ENCODE measurements around the gene PPP1CA. TPM values are rescaled to one million over a fixed set of nuclear protein-coding genes. Genes with fewer than 3 reads are reported as not detected.
A peak's percentile ranks its signal among the peaks of the same experiment; 100 is the strongest.

Gene PPP1CA
- total RNA-seq, 1 donor from 2014 or later = 163 TPM

GRCh38 chr11:67445515-67445914 is 43.9 kb upstream of the PPP1CA start:
- no peaks in the 10 kb centered on the region for H3K36me3 Mint-ChIP-seq (ENCODE audit: unreplicated experiment)
- no peak overlapping the region for H3K27ac Mint-ChIP-seq (ENCODE audit: unreplicated experiment)
- H3K9me3 Mint-ChIP-seq (ENCODE audit: unreplicated experiment) = peaks cover 5% of the 10 kb centered on the region
- TF ChIP-seq CTCF (IDR thresholded peaks at IDR 0.05; ENCODE audit: partially characterized antibody, unreplicated experiment) = no peak
- no peak for DNase-seq
- peaks cover 4% of the 10 kb centered on the region for H3K4me1 Mint-ChIP-seq (ENCODE audit: low read depth, unreplicated experiment)
- H3K4me3 Mint-ChIP-seq (ENCODE audit: unreplicated experiment) = no peak overlapping the region
- H3K27me3 Mint-ChIP-seq (ENCODE audit: unreplicated experiment) = peaks cover 19% of the 10 kb centered on the region

- no peak for TF ChIP-seq CTCF (IDR thresholded peaks at IDR 0.05; ENCODE audit: partially characterized antibody, unreplicated experiment)
- Mint-ChIP-seq H3K9me3 (ENCODE audit: unreplicated experiment) (peaks cover 2% of the 10 kb centered on the region), H3K4me1 (ENCODE audit: low read depth, unreplicated experiment) (peaks cover 2% of the 10 kb centered on the region), H3K36me3 (ENCODE audit: unreplicated experiment) (no peaks in the 10 kb centered on the region), H3K27ac (ENCODE audit: unreplicated experiment) (peak overlapping the region; percentile 28), H3K4me3 (ENCODE audit: unreplicated experiment) (peak overlapping the region; percentile 87), H3K27me3 (ENCODE audit: unreplicated experiment) (peaks cover 16% of the 10 kb centered on the region)
- no peak for DNase-seq
Observed at GRCh38 chr11:67442504-67443404, 41.1 kb upstream of the PPP1CA start.

GRCh38 chr11:67441731-67442351 is 40.2 kb upstream of the PPP1CA start:
- Mint-ChIP-seq H3K27me3 (ENCODE audit: unreplicated experiment) (peaks cover 16% of the 10 kb centered on the region), H3K4me3 (ENCODE audit: unreplicated experiment) (peak overlapping the region; percentile 87), H3K36me3 (ENCODE audit: unreplicated experiment) (no peaks in the 10 kb centered on the region), H3K9me3 (ENCODE audit: unreplicated experiment) (peaks cover 2% of the 10 kb centered on the region), H3K27ac (ENCODE audit: unreplicated experiment) (peak overlapping the region; percentile 59), H3K4me1 (ENCODE audit: low read depth, unreplicated experiment) (peaks cover 2% of the 10 kb centered on the region)
- DNase-seq = no peak
- TF ChIP-seq CTCF (IDR thresholded peaks at IDR 0.05; ENCODE audit: partially characterized antibody, unreplicated experiment) = no peak

- no peak overlapping the region for H3K4me3 Mint-ChIP-seq (ENCODE audit: unreplicated experiment)
Observed at GRCh38 chr11:67441098-67441563, 39.5 kb upstream of the PPP1CA start.

More at GRCh38 chr11:67441098-67441563, 39.5 kb upstream of the PPP1CA start:
- Mint-ChIP-seq H3K27me3 (ENCODE audit: unreplicated experiment) (peaks cover 16% of the 10 kb centered on the region), H3K36me3 (ENCODE audit: unreplicated experiment) (no peaks in the 10 kb centered on the region), H3K4me1 (ENCODE audit: low read depth, unreplicated experiment) (peaks cover 7% of the 10 kb centered on the region), H3K27ac (ENCODE audit: unreplicated experiment) (no peak overlapping the region), H3K9me3 (ENCODE audit: unreplicated experiment) (peaks cover 3% of the 10 kb centered on the region)
- DNase-seq = no peak
- TF ChIP-seq CTCF (IDR thresholded peaks at IDR 0.05; ENCODE audit: partially characterized antibody, unreplicated experiment) = no peak

Data from glutamatergic neuron (in vitro differentiated cells).